SH-SY5Y (cell line): ENCODE data around the gene CFAP92.

Experiments
- GATA2 ChIP-seq: IDR thresholded peaks from 2 replicates; pipeline ENCODE4 v1.6.1; 2011; ENCODE audit warnings: mild to moderate bottlenecking, low read depth, low read length
- GATA3 ChIP-seq: IDR thresholded peaks from 2 replicates; pipeline ENCODE4 v1.6.1; 2011; ENCODE audit warnings: low read depth, mild to moderate bottlenecking, low read length, moderate library complexity

DNA sequence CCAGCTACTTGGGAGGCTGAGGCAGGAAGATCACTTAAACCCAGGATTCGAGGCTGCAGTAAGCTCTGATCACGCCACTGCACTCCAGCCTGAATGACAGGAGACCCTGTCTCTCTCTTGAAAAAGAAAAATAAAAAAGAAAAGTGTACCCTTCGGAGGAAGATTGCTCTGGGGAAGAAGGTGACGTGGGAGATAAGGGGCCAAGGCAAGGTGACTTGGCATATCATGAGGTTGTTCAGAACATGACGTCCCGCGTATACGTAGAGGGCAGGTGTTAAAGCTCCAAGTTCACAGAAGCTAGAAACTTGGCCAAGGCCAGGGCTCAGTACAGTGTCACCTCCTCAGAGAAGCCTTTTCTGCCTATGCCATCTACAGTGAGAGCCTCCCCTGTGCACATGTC is 121.1 kb downstream of the CFAP92 start:
- TF ChIP-seq GATA3 (no peak), GATA2 (no peak)
